SKM-1 treated with dmso at 0.1 percent for 144 hours (cell line): Measurements from ENCODE around the gene CUBN.

Experiments used
- DNase-seq: peaks from one replicate; lab custom pipeline; 2025; ENCODE audit not compliant: unreplicated experiment; lab: John Stamatoyannopoulos, UW

CUBN gene

GRCh38 chr10:17129741-17130140 is at the start of gene CUBN:
Gene CUBN (minus strand): TSS chr10:17129811. CDS start chr10:17129765, 46 bp downstream.
- DNase-seq: no peak

GRCh38 chr10:17179002-17179401 is 49.4 kb upstream of the CUBN start:
- no peak for DNase-seq

- DNase-seq: no peak
Measured at GRCh38 chr10:17178006-17178405, 48.4 kb upstream of the CUBN start.

GRCh38 chr10:17177014-17177413 is 47.4 kb upstream of the CUBN start:
- no peak for DNase-seq

- DNase-seq: no peak
Measured at GRCh38 chr10:17176091-17176490, 46.5 kb upstream of the CUBN start.

GRCh38 chr10:17175551-17175950 is 45.9 kb upstream of the CUBN start:
- DNase-seq: no peak

GRCh38 chr10:17174626-17175025 is 45.0 kb upstream of the CUBN start:
- no peak for DNase-seq

GRCh38 chr10:17171141-17171641 is 41.6 kb upstream of the CUBN start:
- DNase-seq: no peak

GRCh38 chr10:17169803-17170202 is 40.2 kb upstream of the CUBN start:
- DNase-seq: no peak

GRCh38 chr10:17166699-17167098 is 37.1 kb upstream of the CUBN start:
- no peak for DNase-seq

GRCh38 chr10:17162828-17163227 is 33.2 kb upstream of the CUBN start:
- DNase-seq: no peak

- no peak for DNase-seq
Measured at GRCh38 chr10:17161775-17162174, 32.2 kb upstream of the CUBN start.

- DNase-seq: no peak
Measured at GRCh38 chr10:17157024-17157423, 27.4 kb upstream of the CUBN start.

- DNase-seq: no peak
Measured at GRCh38 chr10:17155826-17156225, 26.2 kb upstream of the CUBN start.

GRCh38 chr10:17154116-17154515 is 24.5 kb upstream of the CUBN start:
- DNase-seq: no peak

- DNase-seq: no peak
Measured at GRCh38 chr10:17153321-17153720, 23.7 kb upstream of the CUBN start.

- DNase-seq: no peak
Measured at GRCh38 chr10:17151716-17152115, 22.1 kb upstream of the CUBN start.

GRCh38 chr10:17147884-17148489 is 18.4 kb upstream of the CUBN start:
- DNase-seq: no peak

- DNase-seq: no peak
Measured at GRCh38 chr10:17146892-17147291, 17.3 kb upstream of the CUBN start.

- no peak for DNase-seq
Measured at GRCh38 chr10:17145239-17145638, 15.6 kb upstream of the CUBN start.

GRCh38 chr10:17144757-17145156 is 15.1 kb upstream of the CUBN start:
- no peak for DNase-seq

GRCh38 chr10:17144032-17144431 is 14.4 kb upstream of the CUBN start:
- no peak for DNase-seq

GRCh38 chr10:17143055-17143690 is 13.6 kb upstream of the CUBN start:
- no peak for DNase-seq
